SK-N-MC (cell line): ENCODE results near the gene DIAPH2.

Source experiments
- EZH2 ChIP-seq: fragments of 200-600 bp; sonication (generic); IDR thresholded peaks from one replicate; pipeline ENCODE4 v1.6.1; 2017; ENCODE audit warnings: antibody characterized with exemption
- FOXP2 ChIP-seq: optimal IDR thresholded peaks from 2 replicates; pipeline ENCODE3; 2011; ENCODE audit warnings: mild to moderate bottlenecking, moderate library complexity; ENCODE audit not compliant: insufficient read depth; ENCODE audit errors: extremely low read length, control extremely low read depth
- POLR2AphosphoS5 ChIP-seq: IDR thresholded peaks from 2 replicates; pipeline ENCODE4 v1.6.1; 2012; ENCODE audit warnings: mild to moderate bottlenecking, low read depth, low read length, borderline replicate concordance

- no peak for TF ChIP-seq POLR2AphosphoS5
- no peak for TF ChIP-seq EZH2
- no peak for TF ChIP-seq FOXP2
Observed at GRCh38 chrX:97030947-97031346, 346.3 kb downstream of the DIAPH2 start.
